ENCODE data around the gene PM20D2. TPM values are rescaled to one million over a fixed set of nuclear protein-coding genes. Genes with fewer than 3 reads are reported as not detected.
A peak's percentile ranks its signal among the peaks of the same experiment; 100 is the strongest.

Gene PM20D2
- total and polyA plus RNA-seq, 3 donors from 2014 or later: 4.4 to 7.1 (median 6.9) TPM

DNA sequence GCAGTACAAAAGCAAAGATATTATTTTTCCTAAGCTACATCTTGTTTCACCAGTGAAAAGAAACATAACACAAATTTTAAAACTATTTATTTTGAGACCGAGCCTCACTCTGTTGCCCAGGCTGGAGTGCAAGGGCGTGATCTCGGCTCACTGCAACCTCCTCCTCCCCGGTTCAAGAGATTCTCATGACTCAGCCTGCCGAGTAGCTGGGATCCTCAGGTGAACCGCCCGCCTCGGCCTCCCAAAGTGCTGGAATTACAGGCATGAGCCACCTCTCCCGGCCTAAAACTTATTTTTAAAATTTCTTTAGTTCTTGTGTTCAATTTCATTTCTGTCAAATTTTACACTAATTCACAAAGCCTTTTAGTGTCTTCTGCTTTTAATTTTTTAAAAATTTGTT is 33.9 kb upstream of the PM20D2 start:
- intact Hi-C loops (cut with DNase I; ENCODE audit: low total_unique reads): no loop called here
- 94 to 98% methylated on average over 9 of the region's 9 CpGs for WGBS, 2 donors

GRCh38 chr6:89116702-89117101 is 29.2 kb upstream of the PM20D2 start:
- 54 to 63% methylated on average over 6 of the region's 6 CpGs for WGBS, 2 donors

More for the DNA sequence above, 33.9 kb upstream of the PM20D2 start:
- Histone ChIP-seq H3K27me3 (no peaks in the 10 kb centered on the region), H3K4me1 (no peaks in the 10 kb centered on the region), H3K9me3 (no peaks in the 10 kb centered on the region), H3K36me3 (ENCODE audit: low read depth, missing control alignments) (no peaks in the 10 kb centered on the region), H3K4me3 (no peak overlapping the region), H3K27ac (no peak overlapping the region)
- no peak for TF ChIP-seq CTCF (IDR thresholded peaks at IDR 0.05)
- no peak for TF ChIP-seq POLR2A (IDR thresholded peaks at IDR 0.05)
- DNase-seq: no peak

GRCh38 chr6:89117211-89118108 is 28.4 kb upstream of the PM20D2 start, which contains the start of gene SRSF12:
TSS of gene SRSF12 (minus strand) at chr6:89118071. CDS start at chr6:89117887, 184 bp downstream.
- WGBS, 2 donors: 0% methylated on average over 11 to 34 of the region's 106 CpGs
- H3K4me1 ChIP-seq: no peaks in the 10 kb centered on the region
- TF ChIP-seq CTCF (IDR thresholded peaks at IDR 0.05) (no peak), POLR2A (IDR thresholded peaks at IDR 0.05) (no peak)
- H3K27me3 ChIP-seq: no peaks in the 10 kb centered on the region
- peak within 1 kb of the TSS; percentile 64 to 78 for H3K4me3 ChIP-seq
- H3K36me3 ChIP-seq (ENCODE audit: low read depth, missing control alignments): no peaks in the 10 kb centered on the region
- intact Hi-C loops (cut with DNase I; ENCODE audit: low total_unique reads): no loop called here
- H3K27ac ChIP-seq: peak within 1 kb of the TSS; percentile 65 to 79
- DNase-seq: peak; percentile 41
- no peaks in the 10 kb centered on the region for H3K9me3 ChIP-seq

More at GRCh38 chr6:89116702-89117101, 29.2 kb upstream of the PM20D2 start:
- TF ChIP-seq CTCF (IDR thresholded peaks at IDR 0.05): no peak
- no peak for TF ChIP-seq POLR2A (IDR thresholded peaks at IDR 0.05)
- H3K36me3 ChIP-seq (ENCODE audit: low read depth, missing control alignments): no peaks in the 10 kb centered on the region
- no peaks in the 10 kb centered on the region for H3K9me3 ChIP-seq
- intact Hi-C loops (cut with DNase I; ENCODE audit: low total_unique reads): no loop called here
- no peaks in the 10 kb centered on the region for H3K27me3 ChIP-seq
- H3K4me3 ChIP-seq: peak overlapping the region in 1 of 2 donors; percentile 78
- no peak overlapping the region for H3K27ac ChIP-seq
- DNase-seq: no peak
- no peaks in the 10 kb centered on the region for H3K4me1 ChIP-seq

GRCh38 chr6:89118931-89119330 is 26.9 kb upstream of the PM20D2 start:
- no peaks in the 10 kb centered on the region for H3K9me3 ChIP-seq
- intact Hi-C loops (cut with DNase I; ENCODE audit: low total_unique reads): no loop called here
- H3K36me3 ChIP-seq (ENCODE audit: low read depth, missing control alignments): no peaks in the 10 kb centered on the region
- no peak overlapping the region for H3K27ac ChIP-seq
- no peaks in the 10 kb centered on the region for H3K27me3 ChIP-seq
- DNase-seq: no peak
- WGBS, 2 donors: 53 to 76% methylated on average over 8 of the region's 8 CpGs
- no peaks in the 10 kb centered on the region for H3K4me1 ChIP-seq
- H3K4me3 ChIP-seq: no peak overlapping the region
- TF ChIP-seq CTCF (IDR thresholded peaks at IDR 0.05): no peak
- TF ChIP-seq POLR2A (IDR thresholded peaks at IDR 0.05): no peak

Measured in testis (tissue), 3 donors.